GM19239 (cell line): ENCODE measurements around the gene M1AP.
"Not testable (repeated sequence)": the region's sequence is repeated elsewhere in the genome, so short reads cannot be mapped to it uniquely, and the experiment has no call there.

Source experiments
- DNase-seq: peaks from one replicate; pipeline ENCODE4 v3.0.0; 2011; ENCODE audit warnings: low spot score; ENCODE audit not compliant: insufficient read length
- FAIRE-seq: peaks from 2 replicates; lab custom pipeline; 2011; peaks lifted over from hg19 to GRCh38; lab: Jason Lieb, UNC

The M1AP gene

GRCh38 chr2:74653985-74654882, 6.1 kb upstream of the M1AP start, which contains the start of gene SEMA4F:
TSS of gene SEMA4F (plus strand) at chr2:74654247. CDS start at chr2:74654377, 130 bp downstream.
- FAIRE-seq: peak; percentile 94

GRCh38 chr2:74653589-74653984, 5.5 kb upstream of the M1AP start:
- DNase-seq (no peak), FAIRE-seq (no peak)

More at GRCh38 chr2:74653985-74654882, 6.1 kb upstream of the M1AP start, which contains the start of gene SEMA4F:
- peak; percentile 99 for DNase-seq

GRCh38 chr2:74646834-74647482, 1.2 kb downstream of the M1AP start:
- DNase-seq: no peak

GRCh38 chr2:74646201-74646600, 1.9 kb downstream of the M1AP start:
- DNase-seq: no peak
- FAIRE-seq: no peak

More at GRCh38 chr2:74646834-74647482, 1.2 kb downstream of the M1AP start:
- FAIRE-seq: no peak

- FAIRE-seq: no peak
- DNase-seq: no peak
Observed at GRCh38 chr2:74645344-74645743, 2.8 kb downstream of the M1AP start.

- peak; percentile 52 for FAIRE-seq
- DNase-seq: no peak
Observed at GRCh38 chr2:74639550-74639949, 8.6 kb downstream of the M1AP start.

- DNase-seq (no peak), FAIRE-seq (no peak)
Observed at GRCh38 chr2:74632939-74633312, 15.2 kb downstream of the M1AP start.

GRCh38 chr2:74632209-74632938, 15.8 kb downstream of the M1AP start:
- no peak for FAIRE-seq
- no peak for DNase-seq

- not testable (repeated sequence) for DNase-seq, FAIRE-seq
Observed at GRCh38 chr2:74630454-74630853, 17.7 kb downstream of the M1AP start.

- DNase-seq (no peak), FAIRE-seq (no peak)
Observed at GRCh38 chr2:74628538-74629105, 19.5 kb downstream of the M1AP start.

- no peak for FAIRE-seq
- DNase-seq: no peak
Observed at GRCh38 chr2:74625658-74626425, 22.3 kb downstream of the M1AP start.

- FAIRE-seq: no peak
- no peak for DNase-seq
Observed at GRCh38 chr2:74620671-74621070, 27.5 kb downstream of the M1AP start.

GRCh38 chr2:74619651-74620297, 28.4 kb downstream of the M1AP start:
- DNase-seq (no peak), FAIRE-seq (no peak)

- FAIRE-seq: peak; percentile 31
- DNase-seq: no peak
Observed at GRCh38 chr2:74618410-74619083, 29.6 kb downstream of the M1AP start.

GRCh38 chr2:74617122-74617521, 31.0 kb downstream of the M1AP start:
- no peak for DNase-seq
- no peak for FAIRE-seq

GRCh38 chr2:74606927-74607326, 41.2 kb downstream of the M1AP start:
- DNase-seq: no peak
- FAIRE-seq: no peak

- no peak for FAIRE-seq
Observed at GRCh38 chr2:74603282-74604000, 44.7 kb downstream of the M1AP start.

More at GRCh38 chr2:74603282-74604000, 44.7 kb downstream of the M1AP start:
- no peak for DNase-seq
